ENCODE results near the gene MYMX. TPM values are rescaled to one million over a fixed set of nuclear protein-coding genes. Genes with fewer than 3 reads are reported as not detected.

MYMX gene
- polyA plus RNA-seq, 3 donors: not detected

GRCh38 chr6:44228433-44228832 lies 11.7 kb downstream of the MYMX start:
- Histone ChIP-seq H3K4me2 (replicated peaks; ENCODE audit: extremely low read depth, low read length, poor library complexity, severe bottlenecking) (no peak overlapping the region), H3K27me3 (ENCODE audit: control insufficient read depth in 2 of 2, insufficient read depth in 2 of 2, low read length in 2 of 2) (no peaks in the 10 kb centered on the region), H3K36me3 (replicated peaks in 1 of 2; ENCODE audit: control insufficient read depth in 1 of 2, insufficient read depth in 2 of 2, low read length in 2 of 2) (peaks cover 5 to 14% of the 10 kb centered on the region in 2 donors), H3K4me1 (ENCODE audit: control insufficient read depth in 1 of 2, insufficient read depth in 2 of 2, low read length in 2 of 2) (peaks cover 36 to 38% of the 10 kb centered on the region in 2 donors), H4K20me1 (ENCODE audit: insufficient read depth, low read length) (peaks cover 11% of the 10 kb centered on the region), H2AFZ (ENCODE audit: insufficient read depth, low read depth, low read length, poor library complexity, severe bottlenecking) (no peak overlapping the region), H3K27ac (ENCODE audit: low read depth in 1 of 2, low read length in 2 of 2) (no peak overlapping the region), H3K79me2 (ENCODE audit: insufficient read depth, low read length) (peaks cover 21% of the 10 kb centered on the region), H3K9me3 (replicated peaks in 1 of 2; ENCODE audit: control insufficient read depth in 1 of 2, insufficient read depth in 1 of 2, low read length in 2 of 2) (no peaks in the 10 kb centered on the region), H3K9ac (ENCODE audit: insufficient read depth, low read length, poor library complexity, severe bottlenecking) (no peak overlapping the region), H3K4me3 (replicated peaks in 1 of 3; ENCODE audit: low read depth in 2 of 3, low read length in 3 of 3) (no peak overlapping the region)
- 93% methylated on average over 7 of the region's 7 CpGs for WGBS (ENCODE audit: insufficient coverage)
- no peak for DNase-seq
- H3K4me3 Mint-ChIP-seq: no peak overlapping the region
- peaks cover 3 to 8% (median 5%) of the 10 kb centered on the region in 3 donors for H3K27me3 Mint-ChIP-seq (ENCODE audit: low read depth in 3 of 3)
- H3K9me3 Mint-ChIP-seq: peaks cover 0 to 2% (median 0%) of the 10 kb centered on the region in 7 donors
- intact Hi-C loops (cut with micrococcal nuclease): no loop called here
- TF ChIP-seq, protein P1, sequence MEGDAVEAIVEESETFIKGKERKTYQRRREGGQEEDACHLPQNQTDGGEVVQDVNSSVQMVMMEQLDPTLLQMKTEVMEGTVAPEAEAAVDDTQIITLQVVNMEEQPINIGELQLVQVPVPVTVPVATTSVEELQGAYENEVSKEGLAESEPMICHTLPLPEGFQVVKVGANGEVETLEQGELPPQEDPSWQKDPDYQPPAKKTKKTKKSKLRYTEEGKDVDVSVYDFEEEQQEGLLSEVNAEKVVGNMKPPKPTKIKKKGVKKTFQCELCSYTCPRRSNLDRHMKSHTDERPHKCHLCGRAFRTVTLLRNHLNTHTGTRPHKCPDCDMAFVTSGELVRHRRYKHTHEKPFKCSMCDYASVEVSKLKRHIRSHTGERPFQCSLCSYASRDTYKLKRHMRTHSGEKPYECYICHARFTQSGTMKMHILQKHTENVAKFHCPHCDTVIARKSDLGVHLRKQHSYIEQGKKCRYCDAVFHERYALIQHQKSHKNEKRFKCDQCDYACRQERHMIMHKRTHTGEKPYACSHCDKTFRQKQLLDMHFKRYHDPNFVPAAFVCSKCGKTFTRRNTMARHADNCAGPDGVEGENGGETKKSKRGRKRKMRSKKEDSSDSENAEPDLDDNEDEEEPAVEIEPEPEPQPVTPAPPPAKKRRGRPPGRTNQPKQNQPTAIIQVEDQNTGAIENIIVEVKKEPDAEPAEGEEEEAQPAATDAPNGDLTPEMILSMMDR (IDR thresholded peaks at IDR 0.05): no peak
- H3K27ac Mint-ChIP-seq: no peak overlapping the region
- H3K4me1 Mint-ChIP-seq: peaks cover 53% of the 10 kb centered on the region
- peaks cover 17 to 32% of the 10 kb centered on the region in 2 donors for H3K36me3 Mint-ChIP-seq

GRCh38 chr6:44228836-44229235 lies 12.1 kb downstream of the MYMX start:
- Histone ChIP-seq H3K4me2 (replicated peaks; ENCODE audit: extremely low read depth, low read length, poor library complexity, severe bottlenecking) (no peak overlapping the region), H3K4me3 (replicated peaks in 1 of 3; ENCODE audit: low read depth in 2 of 3, low read length in 3 of 3) (no peak overlapping the region), H3K9ac (ENCODE audit: insufficient read depth, low read length, poor library complexity, severe bottlenecking) (no peak overlapping the region), H2AFZ (ENCODE audit: insufficient read depth, low read depth, low read length, poor library complexity, severe bottlenecking) (no peak overlapping the region), H3K9me3 (replicated peaks in 1 of 2; ENCODE audit: control insufficient read depth in 1 of 2, insufficient read depth in 1 of 2, low read length in 2 of 2) (no peaks in the 10 kb centered on the region), H3K4me1 (ENCODE audit: control insufficient read depth in 1 of 2, insufficient read depth in 2 of 2, low read length in 2 of 2) (peaks cover 38% of the 10 kb centered on the region in 2 donors), H3K36me3 (replicated peaks in 1 of 2; ENCODE audit: control insufficient read depth in 1 of 2, insufficient read depth in 2 of 2, low read length in 2 of 2) (peaks cover 5 to 14% of the 10 kb centered on the region in 2 donors), H3K27ac (ENCODE audit: low read depth in 1 of 2, low read length in 2 of 2) (no peak overlapping the region), H4K20me1 (ENCODE audit: insufficient read depth, low read length) (peaks cover 7% of the 10 kb centered on the region), H3K79me2 (ENCODE audit: insufficient read depth, low read length) (peaks cover 21% of the 10 kb centered on the region), H3K27me3 (ENCODE audit: control insufficient read depth in 2 of 2, insufficient read depth in 2 of 2, low read length in 2 of 2) (no peaks in the 10 kb centered on the region)
- Mint-ChIP-seq H3K4me1 (peaks cover 55% of the 10 kb centered on the region), H3K27ac (no peak overlapping the region), H3K9me3 (peaks cover 0 to 1% (median 0%) of the 10 kb centered on the region in 7 donors), H3K36me3 (peaks cover 17 to 32% of the 10 kb centered on the region in 2 donors), H3K4me3 (no peak overlapping the region), H3K27me3 (ENCODE audit: low read depth in 3 of 3) (peaks cover 3 to 6% (median 5%) of the 10 kb centered on the region in 3 donors)
- 93% methylated on average over 3 of the region's 5 CpGs for whole genome bisulfite sequencing (ENCODE audit: insufficient coverage)
- intact Hi-C loops (cut with micrococcal nuclease): no loop called here
- TF ChIP-seq, protein P1 (IDR thresholded peaks at IDR 0.05): no peak
- DNase-seq: no peak
